ENCODE measurements around the gene ADAM19.

- TF ChIP-seq, protein P1, sequence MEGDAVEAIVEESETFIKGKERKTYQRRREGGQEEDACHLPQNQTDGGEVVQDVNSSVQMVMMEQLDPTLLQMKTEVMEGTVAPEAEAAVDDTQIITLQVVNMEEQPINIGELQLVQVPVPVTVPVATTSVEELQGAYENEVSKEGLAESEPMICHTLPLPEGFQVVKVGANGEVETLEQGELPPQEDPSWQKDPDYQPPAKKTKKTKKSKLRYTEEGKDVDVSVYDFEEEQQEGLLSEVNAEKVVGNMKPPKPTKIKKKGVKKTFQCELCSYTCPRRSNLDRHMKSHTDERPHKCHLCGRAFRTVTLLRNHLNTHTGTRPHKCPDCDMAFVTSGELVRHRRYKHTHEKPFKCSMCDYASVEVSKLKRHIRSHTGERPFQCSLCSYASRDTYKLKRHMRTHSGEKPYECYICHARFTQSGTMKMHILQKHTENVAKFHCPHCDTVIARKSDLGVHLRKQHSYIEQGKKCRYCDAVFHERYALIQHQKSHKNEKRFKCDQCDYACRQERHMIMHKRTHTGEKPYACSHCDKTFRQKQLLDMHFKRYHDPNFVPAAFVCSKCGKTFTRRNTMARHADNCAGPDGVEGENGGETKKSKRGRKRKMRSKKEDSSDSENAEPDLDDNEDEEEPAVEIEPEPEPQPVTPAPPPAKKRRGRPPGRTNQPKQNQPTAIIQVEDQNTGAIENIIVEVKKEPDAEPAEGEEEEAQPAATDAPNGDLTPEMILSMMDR (IDR thresholded peaks at IDR 0.05), result no peak
- TF ChIP-seq POLR2A (IDR thresholded peaks at IDR 0.05), result no peak
These were observed 93.9 kb downstream of the ADAM19 start for GRCh38 chr5:157481666-157482065.

Measured in breast epithelium (tissue), 3 donors.